Activated CD8-positive, alpha-beta memory T cell treated with anti-CD3 and anti-CD28 coated beads, Interleukin-2, amount 50 U/mL, for 24 hours (primary cell): Measurements from ENCODE around the gene AP3D1.
A peak's percentile ranks its signal among the peaks of the same experiment; 100 is the strongest.

ENCODE experiments used
- DNase-seq: peaks from one replicate; pipeline ENCODE4 v3.0.0-alpha.2; 2020; ENCODE audit errors: extremely low read depth

AP3D1 gene

DNA sequence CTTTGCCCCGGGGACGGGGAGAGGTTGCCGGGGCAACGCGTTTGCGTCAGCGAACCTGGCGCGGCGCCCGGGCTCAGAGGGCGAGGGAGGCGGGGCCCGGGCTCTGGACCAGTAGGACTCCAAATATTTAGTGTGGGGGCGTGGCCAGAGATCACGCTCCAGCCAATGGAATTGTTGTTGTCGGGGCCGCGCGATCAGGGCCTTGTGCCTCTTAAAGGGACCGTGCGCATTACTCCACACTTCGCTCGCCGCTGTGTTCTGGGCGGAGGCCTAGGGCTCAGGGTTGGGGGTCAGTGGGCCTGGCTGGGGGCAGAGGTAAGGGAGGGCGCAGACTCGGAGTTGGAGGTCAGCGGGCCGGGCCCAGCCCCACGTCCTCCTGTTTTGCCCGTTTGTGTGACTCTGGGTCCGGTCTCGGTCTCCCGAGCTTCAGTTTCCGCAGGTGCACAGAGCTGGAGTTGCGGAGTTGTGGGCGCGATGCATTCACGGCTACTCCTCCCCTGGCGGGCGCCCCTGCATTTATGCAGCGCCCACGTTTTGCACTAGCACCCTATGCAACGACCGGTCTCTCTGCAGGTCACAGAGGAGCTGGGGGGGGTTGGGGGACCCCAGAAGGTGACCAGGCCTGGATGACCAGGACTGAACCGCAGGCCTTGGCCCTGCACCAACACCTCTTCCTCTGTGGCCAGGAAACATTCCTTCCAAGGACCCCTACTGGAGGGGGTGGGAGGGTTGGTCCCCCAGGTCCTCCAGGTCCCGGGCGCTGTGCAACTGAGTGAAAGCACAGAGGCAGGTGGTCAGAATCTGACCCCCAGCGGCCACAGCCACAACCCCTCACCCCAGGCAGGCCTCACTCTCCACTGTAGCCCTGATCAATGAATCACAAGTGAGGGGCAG lies 89.6 kb downstream of the AP3D1 start:
- peak; percentile 98 for DNase-seq

DNA sequence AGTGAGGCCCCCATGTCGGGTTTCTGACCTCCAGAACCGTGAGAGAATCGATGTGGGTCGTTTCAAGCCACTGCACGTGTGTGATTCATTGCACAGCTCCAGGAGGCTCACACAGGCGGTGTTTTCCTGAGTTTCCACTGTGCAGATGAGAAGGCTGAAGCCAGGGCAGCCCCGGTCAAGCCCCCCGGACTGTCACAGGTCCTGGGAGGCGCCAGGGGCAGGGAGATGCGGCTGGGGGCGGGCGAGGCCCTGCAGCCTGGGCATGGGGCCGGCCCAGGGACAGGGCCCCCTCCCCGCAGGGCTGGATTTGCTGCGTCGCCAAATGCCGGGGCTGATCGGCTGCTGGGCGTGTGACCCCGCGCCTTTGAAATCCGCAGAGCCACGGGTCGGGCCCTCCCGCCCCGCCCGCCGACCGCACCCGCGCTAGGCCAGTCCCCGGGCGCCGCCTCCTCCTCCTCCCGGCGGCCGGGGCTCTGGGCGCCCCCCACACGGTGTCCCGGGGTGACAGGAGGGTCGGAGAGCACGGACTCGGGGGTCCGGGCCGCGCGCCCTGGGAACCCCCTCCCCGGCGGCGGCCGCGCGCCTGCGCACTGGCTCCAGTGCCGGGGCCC lies 90.4 kb downstream of the AP3D1 start:
- no peak for DNase-seq

- no peak for DNase-seq
Observed at GRCh38 chr19:2059422-2060201, 91.8 kb downstream of the AP3D1 start.

- no peak for DNase-seq
Observed at GRCh38 chr19:2058570-2059421, 92.6 kb downstream of the AP3D1 start.

GRCh38 chr19:2057484-2058469 lies 93.6 kb downstream of the AP3D1 start:
- no peak for DNase-seq

DNA sequence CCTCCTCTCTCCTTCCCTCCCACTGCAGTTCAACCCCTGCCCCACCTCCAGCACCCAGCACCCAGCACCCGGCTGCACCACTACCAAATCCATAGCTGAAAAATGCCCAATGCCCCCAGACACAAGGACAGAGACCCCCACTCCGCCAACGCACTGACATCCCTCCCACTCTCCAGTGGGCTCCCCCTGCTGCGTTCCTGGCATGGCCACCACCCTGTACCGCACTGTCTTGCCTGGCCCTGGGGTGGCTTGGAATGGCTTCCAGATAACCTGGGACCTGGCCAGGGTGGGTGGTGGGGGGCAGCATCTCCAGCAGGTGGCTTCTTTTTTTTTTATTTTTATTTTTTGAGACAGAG lies 94.6 kb downstream of the AP3D1 start:
- no peak for DNase-seq

- no peak for DNase-seq
Observed at GRCh38 chr19:2055931-2056836, 95.2 kb downstream of the AP3D1 start.

DNA sequence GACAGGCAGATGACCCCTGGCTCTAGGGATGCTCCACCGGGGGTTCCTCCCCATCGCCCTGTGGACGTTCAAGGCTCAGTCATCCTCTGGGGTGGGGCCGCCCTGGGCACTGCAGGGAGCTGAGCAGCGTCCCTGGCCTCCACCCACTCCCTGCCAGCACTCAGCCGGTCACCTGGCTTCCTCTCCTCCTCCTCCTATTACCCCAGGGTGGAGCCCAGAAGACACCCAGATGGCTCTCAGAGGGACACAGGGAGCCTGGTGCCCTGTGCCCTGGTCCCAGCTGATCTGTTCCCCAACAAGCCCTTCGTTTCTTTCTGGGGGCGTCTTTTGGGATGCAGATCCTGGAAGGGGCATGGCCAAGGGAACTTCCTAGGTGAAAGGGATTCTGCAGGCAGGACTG lies 96.6 kb downstream of the AP3D1 start:
- no peak for DNase-seq

- no peak for DNase-seq
Observed at GRCh38 chr19:2053601-2054389, 97.6 kb downstream of the AP3D1 start.

DNA sequence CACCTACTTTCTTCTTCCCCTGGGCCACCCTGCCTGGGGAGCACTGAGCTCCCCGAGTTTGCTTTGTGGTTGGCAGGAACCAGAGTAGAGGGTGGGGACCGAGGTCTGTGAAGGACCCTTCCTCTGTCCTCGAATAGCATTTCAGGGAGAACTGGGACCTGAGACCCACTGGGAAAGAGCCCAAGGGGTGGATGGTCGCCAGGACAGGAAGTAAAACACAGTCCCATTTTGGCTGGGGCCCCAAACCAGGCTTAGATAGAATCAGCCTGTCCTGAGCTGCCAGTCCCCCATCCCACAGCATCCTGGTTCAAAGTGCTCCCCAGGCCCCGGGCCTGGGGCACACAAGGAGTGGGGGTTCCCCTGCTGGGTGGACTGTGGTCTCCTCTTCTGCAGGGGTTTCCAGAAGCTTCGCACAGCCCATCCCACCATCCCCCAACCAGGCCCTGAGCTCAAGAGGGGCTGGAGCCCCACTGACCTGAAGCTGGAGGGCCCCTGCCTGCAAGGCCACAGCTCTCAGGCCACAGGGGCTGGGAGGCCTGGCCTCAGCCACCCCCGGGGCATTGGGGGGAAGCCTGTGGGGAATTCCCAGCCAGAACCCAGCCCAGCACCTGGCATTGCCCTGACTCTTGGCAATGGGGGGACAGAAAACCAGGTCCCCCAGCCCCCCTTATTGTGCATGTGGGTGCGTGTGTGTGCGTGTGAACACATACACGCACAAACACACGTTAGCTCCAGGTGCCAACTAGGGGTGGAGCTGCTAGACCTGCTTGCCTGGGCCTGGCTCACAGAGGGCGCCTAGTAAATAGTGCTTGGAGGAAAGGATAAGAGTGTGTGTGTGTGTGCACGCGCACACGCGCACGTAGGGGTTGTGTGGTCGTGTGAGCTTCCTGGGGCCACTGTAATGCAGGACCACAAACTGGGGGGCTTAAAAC lies 99.3 kb downstream of the AP3D1 start:
- no peak for DNase-seq

DNA sequence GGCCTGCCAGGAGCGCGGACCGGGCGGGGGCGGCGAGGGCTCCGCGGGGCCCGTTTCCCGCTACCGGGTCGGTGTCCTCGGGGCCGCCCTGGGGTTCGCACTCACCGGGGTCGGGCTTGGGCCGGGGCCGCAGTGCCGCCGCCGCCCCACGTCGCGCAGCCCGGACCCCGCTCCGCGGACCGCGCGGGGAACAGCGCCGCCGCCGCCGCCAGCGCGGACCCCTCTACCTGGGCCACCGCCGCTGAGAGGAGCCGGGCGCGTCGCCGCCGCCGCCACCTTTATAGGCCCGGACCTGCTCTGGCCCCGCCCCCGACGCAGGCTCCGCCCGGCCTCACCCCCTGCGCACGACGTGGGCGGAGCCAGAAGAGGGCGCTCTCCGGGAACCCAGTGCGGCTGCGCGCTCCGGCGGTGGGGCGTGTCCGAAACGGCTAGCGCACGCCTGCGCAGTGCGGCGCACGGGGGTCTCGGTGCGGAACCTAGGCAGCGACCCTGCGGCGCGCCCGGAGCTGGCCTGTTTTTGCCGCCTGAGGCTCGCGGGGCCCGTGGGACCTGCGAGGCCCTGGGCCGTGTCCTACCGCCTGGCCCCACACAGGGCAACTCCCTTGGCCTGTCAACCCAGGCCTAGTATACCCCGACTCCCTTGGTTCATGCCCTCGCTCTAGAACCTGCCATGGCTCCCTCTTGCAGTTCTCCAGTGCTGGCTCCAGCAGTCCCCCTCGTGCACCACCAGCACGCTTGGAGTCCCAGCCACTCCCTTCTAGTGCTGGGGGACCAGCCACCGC lies 100.2 kb downstream of the AP3D1 start, which contains the start of gene MKNK2:
Gene MKNK2 (minus strand): TSS at position 254 of the 782 bp plus-strand sequence. CDS start 393 bp downstream, outside the sequence.
- peak; percentile 82 for DNase-seq
